Smooth muscle cell (in vitro differentiated cells): ENCODE results near the gene RDH14. TPM values are rescaled to one million over a fixed set of nuclear protein-coding genes. Genes with fewer than 3 reads are reported as not detected.

Experiments used
- DNase-seq: peaks from one replicate; lab custom pipeline; 2025; ENCODE audit not compliant: unreplicated experiment; lab: John Stamatoyannopoulos, UW
- H2AFZ ChIP-seq: fragments of 200-600 bp; sonication (generic); 2 replicates; pipeline ENCODE4 v1.6.0; 2016; ENCODE audit warnings: antibody characterized with exemption, low read depth, mild to moderate bottlenecking
- H3F3A ChIP-seq: fragments of 200-600 bp; sonication (generic); 2 replicates; pipeline ENCODE4 v1.6.0; 2017; ENCODE audit warnings: antibody characterized with exemption, low read depth
- H3K27ac ChIP-seq: fragments of 200-600 bp; sonication (generic); 2 replicates; pipeline ENCODE4 v1.5.1; 2016; ENCODE audit warnings: low read depth, mild to moderate bottlenecking
- H3K27me3 ChIP-seq: fragments of 200-600 bp; sonication (generic); 2 replicates; pipeline ENCODE4 v1.6.1; 2016; ENCODE audit warnings: low read depth, mild to moderate bottlenecking
- H3K36me3 ChIP-seq: fragments of 200-600 bp; sonication (generic); 2 replicates; pipeline ENCODE4 v1.5.1; 2016; ENCODE audit warnings: low read depth
- H3K4me1 ChIP-seq: fragments of 200-600 bp; sonication (generic); 2 replicates; pipeline ENCODE4 v1.5.1; 2016; ENCODE audit warnings: low read depth
- H3K4me2 ChIP-seq: fragments of 200-600 bp; sonication (generic); 2 replicates; pipeline ENCODE4 v1.6.0; 2016; ENCODE audit warnings: mild to moderate bottlenecking
- H3K4me3 ChIP-seq: fragments of 200-600 bp; sonication (generic); 2 replicates; pipeline ENCODE4 v1.5.1; 2016; ENCODE audit warnings: mild to moderate bottlenecking
- H3K79me2 ChIP-seq: fragments of 200-600 bp; sonication (generic); 2 replicates; pipeline ENCODE4 v1.6.0; 2016; ENCODE audit warnings: low read depth, mild to moderate bottlenecking
- H3K9ac ChIP-seq: fragments of 200-600 bp; sonication (generic); 2 replicates; pipeline ENCODE4 v1.6.0; 2016; ENCODE audit warnings: low read depth
- H3K9me3 ChIP-seq: fragments of 200-600 bp; sonication (generic); replicated peaks from 2 replicates; pipeline ENCODE4 v1.5.1; 2016; ENCODE audit warnings: low read depth
- H4K20me1 ChIP-seq: fragments of 200-600 bp; sonication (generic); 2 replicates; pipeline ENCODE4 v1.6.0; 2016; ENCODE audit warnings: low read depth
- WGBS: methylation state at CpG from one replicate; pipeline ENCODE4 v1.1.7; 2016; ENCODE audit warnings: low lambda C conversion rate; 5-methylcytosine and 5-hydroxymethylcytosine counted together
- polyA plus RNA-seq: library from polyadenylated mRNA; unstranded; fragments of >200 nt; fragmentation: Nextera tagmentation; extraction: Ambion mirVana; gene quantifications from 2 replicates; pipeline ENCODE4 v1.2.1, GENCODE V29; 2016
- total RNA-seq: library from RNA; depleted of rRNA; stranded (reverse); fragments of >200 nt; gene quantifications from 2 replicates; pipeline ENCODE4 v1.2.3, GENCODE V29; 2014
- TF ChIP-seq, protein P1 (sequence below): fragments of 200-600 bp; sonication (generic); IDR thresholded peaks from 2 replicates; pipeline ENCODE4 v1.5.1; 2017; ENCODE audit warnings: borderline replicate concordance, mild to moderate bottlenecking, antibody characterized with exemption; ENCODE audit not compliant: insufficient read depth, poor library complexity, severe bottlenecking

RDH14 gene
- total and polyA plus RNA-seq, 2 experiments from 2014 or later = 24.5 to 26.2 TPM

DNA sequence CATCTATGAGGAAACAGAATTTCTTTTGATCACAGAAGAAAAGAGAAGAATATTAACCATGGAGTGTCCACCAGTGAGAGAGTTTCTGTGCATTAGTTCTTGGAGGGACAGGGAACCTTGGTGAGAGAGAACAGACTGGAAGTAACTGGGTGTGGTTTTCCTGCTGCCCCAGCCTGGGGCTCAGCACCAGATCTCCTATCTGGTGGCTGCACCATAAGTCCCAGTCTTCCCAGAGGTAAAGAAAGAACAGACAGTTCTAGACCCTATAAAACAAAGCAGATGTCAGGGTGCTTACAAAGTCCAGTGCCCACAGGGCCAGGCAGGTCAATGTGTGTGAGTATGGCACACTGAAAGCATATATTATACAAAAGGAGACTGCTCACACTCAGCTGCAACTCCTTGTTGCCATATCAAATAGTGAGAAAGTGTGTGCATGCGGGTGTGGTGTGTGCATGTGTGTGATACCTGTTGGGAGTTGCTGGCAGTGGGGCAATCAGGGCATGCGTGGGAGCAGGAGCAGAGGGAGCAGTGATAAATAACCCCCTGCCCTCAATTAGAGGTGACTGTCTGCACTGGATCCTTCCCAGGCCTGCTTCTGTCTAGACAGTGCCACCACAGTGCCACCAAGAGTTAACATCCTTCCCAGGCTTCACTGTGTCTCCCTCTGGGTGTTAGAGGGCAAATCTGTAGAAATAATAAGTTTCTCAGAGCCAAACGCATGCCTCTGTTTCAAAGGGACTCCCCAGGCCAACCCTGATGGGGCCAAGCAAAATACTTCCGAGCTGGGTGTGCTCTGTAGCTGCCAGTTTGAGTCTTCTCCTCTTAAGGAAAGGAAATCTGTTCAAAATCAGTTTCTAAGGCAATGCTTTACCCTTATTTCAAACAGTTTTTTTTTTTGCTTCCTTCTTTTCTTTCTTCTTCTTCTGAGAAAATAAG lies 45.7 kb downstream of the RDH14 start:
- H3K9ac ChIP-seq = no peak overlapping the region
- peak overlapping the region; percentile 22 for H2AFZ ChIP-seq
- WGBS = 60% methylated on average over 4 of the region's 4 CpGs
- TF ChIP-seq, protein P1, sequence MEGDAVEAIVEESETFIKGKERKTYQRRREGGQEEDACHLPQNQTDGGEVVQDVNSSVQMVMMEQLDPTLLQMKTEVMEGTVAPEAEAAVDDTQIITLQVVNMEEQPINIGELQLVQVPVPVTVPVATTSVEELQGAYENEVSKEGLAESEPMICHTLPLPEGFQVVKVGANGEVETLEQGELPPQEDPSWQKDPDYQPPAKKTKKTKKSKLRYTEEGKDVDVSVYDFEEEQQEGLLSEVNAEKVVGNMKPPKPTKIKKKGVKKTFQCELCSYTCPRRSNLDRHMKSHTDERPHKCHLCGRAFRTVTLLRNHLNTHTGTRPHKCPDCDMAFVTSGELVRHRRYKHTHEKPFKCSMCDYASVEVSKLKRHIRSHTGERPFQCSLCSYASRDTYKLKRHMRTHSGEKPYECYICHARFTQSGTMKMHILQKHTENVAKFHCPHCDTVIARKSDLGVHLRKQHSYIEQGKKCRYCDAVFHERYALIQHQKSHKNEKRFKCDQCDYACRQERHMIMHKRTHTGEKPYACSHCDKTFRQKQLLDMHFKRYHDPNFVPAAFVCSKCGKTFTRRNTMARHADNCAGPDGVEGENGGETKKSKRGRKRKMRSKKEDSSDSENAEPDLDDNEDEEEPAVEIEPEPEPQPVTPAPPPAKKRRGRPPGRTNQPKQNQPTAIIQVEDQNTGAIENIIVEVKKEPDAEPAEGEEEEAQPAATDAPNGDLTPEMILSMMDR = no peak
- no peaks in the 10 kb centered on the region for H3K36me3 ChIP-seq
- DNase-seq = no peak
- no peak overlapping the region for H3K4me3 ChIP-seq
- H3F3A ChIP-seq = peaks cover 8% of the 10 kb centered on the region
- H3K4me2 ChIP-seq = no peak overlapping the region
- H3K27ac ChIP-seq = no peak overlapping the region
- no peaks in the 10 kb centered on the region for H3K9me3 ChIP-seq
- no peaks in the 10 kb centered on the region for H3K27me3 ChIP-seq
- no peaks in the 10 kb centered on the region for H3K4me1 ChIP-seq
- H4K20me1 ChIP-seq = no peaks in the 10 kb centered on the region
- no peaks in the 10 kb centered on the region for H3K79me2 ChIP-seq

DNA sequence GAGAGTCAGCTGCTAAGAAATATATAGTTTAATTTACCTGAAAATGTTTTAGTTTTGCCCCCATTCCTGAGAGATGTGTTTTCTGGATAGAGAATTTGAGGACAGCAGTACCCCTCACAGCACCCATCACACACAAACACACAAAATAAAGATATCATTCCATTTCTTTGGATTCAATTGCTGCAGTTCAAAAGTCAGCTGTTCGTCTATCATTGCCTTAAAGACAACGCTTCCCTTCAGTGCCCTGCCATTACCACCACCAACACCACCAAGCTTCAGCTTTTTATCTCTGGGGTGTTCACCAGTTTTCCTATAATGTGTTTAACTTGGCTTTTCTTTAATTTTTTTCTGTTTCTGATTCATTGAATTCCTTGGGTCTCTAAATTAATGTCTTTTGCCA lies 49.7 kb downstream of the RDH14 start:
- Histone ChIP-seq H2AFZ (no peak overlapping the region), H3K79me2 (no peaks in the 10 kb centered on the region), H3K27ac (no peak overlapping the region), H3K9ac (no peak overlapping the region), H3K4me3 (no peak overlapping the region), H3K4me2 (no peak overlapping the region), H3K9me3 (no peaks in the 10 kb centered on the region), H3F3A (peaks cover under 1% of the 10 kb centered on the region), H3K36me3 (no peaks in the 10 kb centered on the region), H4K20me1 (no peaks in the 10 kb centered on the region), H3K27me3 (no peaks in the 10 kb centered on the region), H3K4me1 (no peaks in the 10 kb centered on the region)
- no peak for DNase-seq
- 98% methylated on average over 2 of the region's 2 CpGs for WGBS
- TF ChIP-seq, protein P1 = no peak

DNA sequence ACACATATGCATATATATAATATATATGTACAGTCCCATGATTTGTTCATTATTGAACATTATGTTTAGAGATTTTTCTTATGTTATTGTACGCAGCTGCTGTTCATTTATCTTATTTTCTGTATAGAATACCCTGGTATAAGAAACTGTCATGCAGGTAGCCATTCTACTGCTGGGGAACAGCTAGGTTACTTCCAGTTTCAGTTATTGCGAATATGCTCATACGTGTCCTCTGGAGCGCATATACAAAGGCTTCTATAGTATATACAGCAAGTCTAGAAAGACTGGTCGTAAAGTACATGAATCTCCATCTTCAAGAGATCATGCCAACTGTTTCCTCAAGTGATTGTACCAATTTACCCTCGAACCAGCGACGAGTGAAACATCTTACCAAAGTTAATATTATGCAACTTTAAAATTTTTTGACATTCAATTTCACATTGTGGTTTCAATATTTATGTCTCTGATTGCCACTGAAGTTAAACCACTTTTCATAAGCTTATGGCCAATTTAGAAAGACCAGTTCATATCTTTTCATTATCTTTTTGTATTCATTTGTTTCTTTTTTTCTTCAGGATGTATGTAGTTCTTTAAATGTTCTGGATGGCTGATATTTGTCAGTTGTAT lies 53.5 kb downstream of the RDH14 start:
- Histone ChIP-seq H3K27me3 (no peaks in the 10 kb centered on the region), H3K79me2 (no peaks in the 10 kb centered on the region), H3K9me3 (no peaks in the 10 kb centered on the region), H3K9ac (no peak overlapping the region), H3K4me3 (no peak overlapping the region), H3K4me1 (no peaks in the 10 kb centered on the region), H2AFZ (no peak overlapping the region), H3F3A (no peaks in the 10 kb centered on the region), H3K4me2 (no peak overlapping the region), H4K20me1 (no peaks in the 10 kb centered on the region), H3K36me3 (no peaks in the 10 kb centered on the region), H3K27ac (no peak overlapping the region)
- no peak for DNase-seq
- 95% methylated on average over 8 of the region's 8 CpGs for WGBS
- TF ChIP-seq, protein P1 = no peak
